Calu3 (cell line): ENCODE data around the gene DDOST. TPM values are rescaled to one million over a fixed set of nuclear protein-coding genes. Genes with fewer than 3 reads are reported as not detected.
"Not testable (repeated sequence)": the region's sequence is repeated elsewhere in the genome, so short reads cannot be mapped to it uniquely, and the experiment has no call there.

Experiments
- BruUV-seq: library from RNA; stranded (reverse); fragments of 400-500 nt; replicated peaks from 2 replicates; lab custom pipeline; 2021; lab: Mats Ljungman, UMichigan
- CTCF ChIA-PET: fragments of 300-600 bp; sonication (Branson Sonifier 250); formaldehyde crosslinking; loops from one replicate; lab custom pipeline; 2022; ENCODE audit warnings: antibody characterized with exemption; lab: Charles Lee
- DNase-seq: peaks from one replicate; pipeline ENCODE4 v3.0.0; 2022
- H3K27ac Mint-ChIP-seq: one replicate; pipeline ENCODE4 v1.8.0; 2022; ENCODE audit warnings: mixed read lengths; ENCODE audit not compliant: unreplicated experiment
- H3K27me3 Mint-ChIP-seq: one replicate; pipeline ENCODE4 v1.8.0; 2022; ENCODE audit warnings: mixed read lengths; ENCODE audit not compliant: unreplicated experiment
- H3K36me3 Mint-ChIP-seq: one replicate; pipeline ENCODE4 v1.8.0; 2022; ENCODE audit warnings: mild to moderate bottlenecking, moderate library complexity, mixed read lengths; ENCODE audit not compliant: insufficient read depth, unreplicated experiment
- H3K4me1 Mint-ChIP-seq: one replicate; pipeline ENCODE4 v1.8.0; 2022; ENCODE audit warnings: mild to moderate bottlenecking, low read depth, mixed read lengths; ENCODE audit not compliant: unreplicated experiment
- H3K4me3 Mint-ChIP-seq: one replicate; pipeline ENCODE4 v1.8.0; 2022; ENCODE audit warnings: mild to moderate bottlenecking, low read depth, moderate library complexity, mixed read lengths; ENCODE audit not compliant: unreplicated experiment
- H3K9me3 Mint-ChIP-seq: one replicate; pipeline ENCODE4 v1.8.0; 2022; ENCODE audit warnings: low read depth, mixed read lengths; ENCODE audit not compliant: unreplicated experiment
- CTCF ChIP-seq: fragments of 200-600 bp; IDR thresholded peaks from one replicate; pipeline ENCODE4 v1.8.0; 2022; ENCODE audit warnings: antibody characterized with exemption; ENCODE audit not compliant: unreplicated experiment
- intact Hi-C: fragments of 100-400 bp; cut with micrococcal nuclease; formaldehyde crosslinking; loops from one replicate; pipeline ENCODE4 v1.10.0; 2022; ENCODE audit not compliant: unreplicated experiment
- total RNA-seq: library from RNA; stranded (reverse); gene quantifications from 2 replicates; pipeline ENCODE4 v1.2.3, GENCODE V29; 2022

The DDOST gene
- total RNA-seq, 1 experiment from 2014 or later: 266 TPM

- Mint-ChIP-seq H3K27me3 (no peaks in the 10 kb centered on the region), H3K9me3 (no peaks in the 10 kb centered on the region), H3K4me3 (no peak overlapping the region), H3K4me1 (peaks cover 31% of the 10 kb centered on the region), H3K27ac (no peak overlapping the region), H3K36me3 (peaks cover 18% of the 10 kb centered on the region)
- no peak for DNase-seq
- CTCF ChIA-PET: interaction anchor here (0.5 kb wide), 1 partner anchor 357 kb away, joined by 3 read pairs; no protein-coding TSS in a partner anchor
- no TSS peak for BruUV-seq
- TF ChIP-seq CTCF: no peak
- intact Hi-C loops: no loop called here
These were observed 51.6 kb downstream of the DDOST start for GRCh38 chr1:20609541-20609940.

DNA sequence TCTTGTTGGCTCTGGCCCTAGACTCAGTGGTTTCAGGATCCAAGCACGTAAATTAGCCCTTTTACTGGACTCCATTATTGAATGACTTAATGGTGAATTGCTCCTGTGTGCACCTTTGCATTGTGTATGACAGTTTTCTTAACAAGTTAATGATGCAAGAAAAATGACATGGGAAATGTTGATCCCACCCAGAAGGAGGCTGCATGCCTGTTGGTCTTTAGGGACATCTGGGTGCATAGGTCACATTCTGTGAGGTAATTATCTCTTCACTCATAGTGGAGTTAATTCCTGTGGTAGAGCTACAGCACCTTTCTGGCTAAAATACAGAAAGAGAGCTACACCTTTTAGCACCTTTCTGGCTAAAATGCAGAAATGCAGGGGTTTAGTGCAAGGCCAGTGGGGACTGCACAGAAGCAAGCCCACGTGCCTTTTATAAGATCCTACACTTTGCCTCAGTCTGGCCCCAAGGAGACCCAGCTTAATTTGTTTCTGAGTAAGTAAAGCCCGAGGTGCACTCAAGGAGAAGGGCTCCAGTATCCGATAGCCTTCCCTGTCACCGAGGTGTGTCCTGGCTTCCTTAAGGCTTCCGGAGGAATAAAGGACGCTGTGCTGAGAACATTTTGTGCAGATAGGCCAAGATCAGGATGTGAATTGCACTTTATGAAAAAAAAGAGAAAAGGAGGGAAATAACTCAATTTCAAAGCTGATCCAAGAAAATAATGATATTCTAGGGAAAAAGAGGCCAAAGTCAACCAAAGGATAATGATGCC, 54.2 kb downstream of the DDOST start:
- H3K27ac Mint-ChIP-seq, H3K9me3 Mint-ChIP-seq, DNase-seq, intact Hi-C loops, BruUV-seq, H3K36me3 Mint-ChIP-seq, H3K4me3 Mint-ChIP-seq, H3K27me3 Mint-ChIP-seq: not testable (repeated sequence)
- CTCF ChIA-PET: interaction anchor here (1.0 kb wide), 1 partner anchor 32 kb away, joined by 3 read pairs; no protein-coding TSS in a partner anchor
- peaks cover 22% of the 10 kb centered on the region for H3K4me1 Mint-ChIP-seq

- CTCF ChIA-PET: no interaction called here
- no peak overlapping the region for H3K27ac Mint-ChIP-seq
- intact Hi-C loops: no loop called here
- H3K4me3 Mint-ChIP-seq: no peak overlapping the region
- no peak for DNase-seq
- TF ChIP-seq CTCF: no peak
- no TSS peak for BruUV-seq
- no peaks in the 10 kb centered on the region for H3K9me3 Mint-ChIP-seq
- no peaks in the 10 kb centered on the region for H3K27me3 Mint-ChIP-seq
- no peaks in the 10 kb centered on the region for H3K36me3 Mint-ChIP-seq
- H3K4me1 Mint-ChIP-seq: peaks cover 43% of the 10 kb centered on the region
These were observed 56.5 kb downstream of the DDOST start for GRCh38 chr1:20604678-20605077.

DNA sequence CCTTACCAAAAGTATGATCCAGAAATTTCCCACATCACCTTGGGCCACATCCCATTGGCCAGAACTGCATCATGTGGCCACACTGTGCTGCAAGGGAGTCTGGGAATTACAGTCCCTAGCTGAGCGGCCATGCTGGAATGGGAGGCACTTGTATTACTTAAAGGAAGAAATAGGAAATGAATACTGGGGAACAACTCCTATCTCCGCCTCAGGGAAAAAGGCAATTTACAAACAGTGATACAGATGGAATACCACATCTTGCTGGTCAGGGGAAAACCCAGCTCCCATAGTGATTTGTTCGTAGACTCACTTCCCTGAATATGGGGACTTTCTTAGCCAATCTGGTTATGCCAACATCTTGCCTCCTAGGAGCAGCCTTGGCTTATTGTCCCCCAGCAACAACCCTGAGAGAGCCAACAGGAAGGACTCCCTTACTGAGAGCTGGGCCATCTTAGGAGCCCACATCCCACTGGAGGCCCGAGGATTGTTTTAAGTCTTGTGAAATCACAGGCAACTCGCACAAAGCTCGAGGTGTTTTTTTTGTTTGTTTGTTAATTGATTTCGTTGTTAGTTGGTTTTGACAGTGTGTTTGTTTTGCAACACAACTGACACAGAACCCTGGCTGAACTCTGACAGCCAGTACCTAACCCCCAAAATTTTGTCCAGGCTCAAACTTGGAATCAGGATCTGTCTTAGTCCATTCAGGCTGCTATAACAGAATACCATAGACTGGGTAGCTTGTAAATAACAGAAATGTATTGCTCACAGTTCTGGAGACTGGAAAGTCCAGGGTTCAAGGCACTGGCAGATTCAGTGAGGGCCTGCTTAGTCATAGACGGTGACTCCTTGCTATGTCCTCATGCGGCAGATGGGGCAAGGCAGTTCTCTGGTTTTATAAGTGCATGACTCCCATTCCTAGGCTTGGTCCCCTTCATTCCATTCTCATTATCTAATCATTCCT, 57.4 kb downstream of the DDOST start:
- peaks cover 43% of the 10 kb centered on the region for H3K4me1 Mint-ChIP-seq
- no peak for DNase-seq
- H3K4me3 Mint-ChIP-seq: no peak overlapping the region
- peaks cover 2% of the 10 kb centered on the region for H3K9me3 Mint-ChIP-seq
- H3K27me3 Mint-ChIP-seq: no peaks in the 10 kb centered on the region
- no peak for TF ChIP-seq CTCF
- H3K36me3 Mint-ChIP-seq: no peaks in the 10 kb centered on the region
- CTCF ChIA-PET: no interaction called here
- intact Hi-C loops: no loop called here
- H3K27ac Mint-ChIP-seq: no peak overlapping the region
- BruUV-seq: no TSS peak
